ENCODE measurements around the gene SHISAL1. TPM values are rescaled to one million over a fixed set of nuclear protein-coding genes. Genes with fewer than 3 reads are reported as not detected.

The SHISAL1 gene
- total and polyA plus RNA-seq, 2 donors (not counting 1 experiment from before 2014, with no cell fraction given) = not detected

DNA sequence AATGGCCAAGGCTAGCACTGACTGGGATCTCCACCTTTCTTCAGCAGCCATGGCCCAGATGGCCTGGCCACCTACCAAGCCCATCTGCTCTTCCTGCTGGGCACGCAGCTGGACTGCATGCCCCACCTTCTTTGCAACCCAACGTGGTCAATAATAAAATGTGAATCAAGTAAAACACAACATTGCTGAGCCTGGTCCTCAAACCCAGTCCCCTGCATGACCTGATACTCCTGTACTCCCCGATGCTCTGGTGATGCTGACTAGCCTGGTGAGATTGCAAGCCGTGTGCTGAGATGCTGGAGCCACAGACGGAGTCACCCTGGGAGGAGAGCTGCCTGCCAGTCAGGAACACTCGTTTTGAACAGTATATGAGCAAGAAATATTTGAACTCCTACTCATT, 98.0 kb downstream of the SHISAL1 start:
- no peak overlapping the region for H3K4me2 ChIP-seq (replicated peaks; ENCODE audit: low read depth, low read length, poor library complexity, severe bottlenecking)
- no peak overlapping the region for H3K9ac ChIP-seq (ENCODE audit: low read length)
- intact Hi-C loops (cut with micrococcal nuclease) = no loop called here
- no peak overlapping the region for H3K4me3 ChIP-seq (ENCODE audit: control extremely low read depth in 1 of 5, extremely low read depth in 1 of 5, insufficient read depth in 1 of 5, low read depth in 2 of 5, low read length in 4 of 5)
- Mint-ChIP-seq H3K4me1 (peaks cover 6% of the 10 kb centered on the region), H3K4me3 (no peak overlapping the region), H3K27me3 (no peaks in the 10 kb centered on the region), H3K9me3 (ENCODE audit: insufficient read depth) (peaks cover 3% of the 10 kb centered on the region), H3K27ac (no peak overlapping the region)
- no peak overlapping the region for H3K27ac ChIP-seq (ENCODE audit: low read length in 2 of 2)
- DNase-seq = no peak
- POLR2A ChIA-PET = no interaction called here
- H3K79me2 ChIP-seq (ENCODE audit: control insufficient read depth, insufficient read depth, low read length) = no peaks in the 10 kb centered on the region
- CTCF ChIA-PET = interaction anchor here (0.6 kb wide), 1 partner anchor 335 kb away, joined by 4 read pairs; no protein-coding TSS in a partner anchor
- H2AFZ ChIP-seq (ENCODE audit: insufficient read depth, low read depth, low read length, poor library complexity, severe bottlenecking) = no peak overlapping the region
- no peaks in the 10 kb centered on the region for H3K27me3 ChIP-seq (replicated peaks in 1 of 4; ENCODE audit: control extremely low read depth in 1 of 4, control insufficient read depth in 3 of 4, insufficient read depth in 4 of 4, low read length in 3 of 4)
- H3K9me3 ChIP-seq (ENCODE audit: control extremely low read depth in 1 of 3, control insufficient read depth in 2 of 3, insufficient read depth in 1 of 3, low read length in 2 of 3) = peaks cover 0 to 11% (median 8%) of the 10 kb centered on the region in 3 donors
- no peaks in the 10 kb centered on the region for H3K4me1 ChIP-seq (ENCODE audit: control insufficient read depth in 2 of 2, insufficient read depth in 2 of 2, low read length in 2 of 2)
- H4K20me1 ChIP-seq (ENCODE audit: control insufficient read depth, insufficient read depth, low read length, poor library complexity, severe bottlenecking) = no peaks in the 10 kb centered on the region
- 96% methylated on average over 4 of the region's 6 CpGs for WGBS (ENCODE audit: insufficient coverage)
- H3K36me3 ChIP-seq (replicated peaks in 1 of 2; ENCODE audit: control extremely low read depth in 1 of 2, control insufficient read depth in 1 of 2, extremely low read depth in 1 of 2, insufficient read depth in 2 of 2, low read length in 1 of 2) = no peaks in the 10 kb centered on the region
- ATAC-seq (ENCODE audit: low read depth) = no peak
- no peak for TF ChIP-seq EZH2 (IDR thresholded peaks at IDR 0.05; ENCODE audit: borderline replicate concordance, insufficient read depth, low read depth, low read length, poor library complexity, severe bottlenecking)
- TF ChIP-seq, protein P1, sequence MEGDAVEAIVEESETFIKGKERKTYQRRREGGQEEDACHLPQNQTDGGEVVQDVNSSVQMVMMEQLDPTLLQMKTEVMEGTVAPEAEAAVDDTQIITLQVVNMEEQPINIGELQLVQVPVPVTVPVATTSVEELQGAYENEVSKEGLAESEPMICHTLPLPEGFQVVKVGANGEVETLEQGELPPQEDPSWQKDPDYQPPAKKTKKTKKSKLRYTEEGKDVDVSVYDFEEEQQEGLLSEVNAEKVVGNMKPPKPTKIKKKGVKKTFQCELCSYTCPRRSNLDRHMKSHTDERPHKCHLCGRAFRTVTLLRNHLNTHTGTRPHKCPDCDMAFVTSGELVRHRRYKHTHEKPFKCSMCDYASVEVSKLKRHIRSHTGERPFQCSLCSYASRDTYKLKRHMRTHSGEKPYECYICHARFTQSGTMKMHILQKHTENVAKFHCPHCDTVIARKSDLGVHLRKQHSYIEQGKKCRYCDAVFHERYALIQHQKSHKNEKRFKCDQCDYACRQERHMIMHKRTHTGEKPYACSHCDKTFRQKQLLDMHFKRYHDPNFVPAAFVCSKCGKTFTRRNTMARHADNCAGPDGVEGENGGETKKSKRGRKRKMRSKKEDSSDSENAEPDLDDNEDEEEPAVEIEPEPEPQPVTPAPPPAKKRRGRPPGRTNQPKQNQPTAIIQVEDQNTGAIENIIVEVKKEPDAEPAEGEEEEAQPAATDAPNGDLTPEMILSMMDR (IDR thresholded peaks at IDR 0.05) = no peak

DNA sequence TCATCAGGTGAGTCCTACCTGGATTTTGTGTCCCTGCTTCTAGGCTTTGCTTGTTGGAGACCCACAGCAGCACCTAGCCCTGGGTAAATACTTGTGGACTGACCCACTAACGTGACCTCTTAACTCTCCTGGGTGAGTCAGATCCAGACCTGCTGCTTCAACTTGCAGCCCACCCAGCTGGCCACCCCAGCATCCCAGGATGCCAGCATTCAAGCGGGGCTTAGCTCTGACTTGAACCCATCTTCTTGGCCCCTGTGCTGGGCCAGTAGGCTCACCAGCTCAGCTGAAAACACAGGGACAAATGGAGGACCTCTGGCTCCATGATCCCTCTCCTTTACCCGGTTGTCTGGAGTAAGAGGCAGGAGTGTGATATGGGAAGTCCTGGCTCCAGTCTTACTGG, 98.6 kb downstream of the SHISAL1 start:
- peaks cover 10% of the 10 kb centered on the region for H3K4me1 Mint-ChIP-seq

More for the DNA sequence above, 98.6 kb downstream of the SHISAL1 start:
- Histone ChIP-seq H3K27me3 (replicated peaks in 1 of 4; ENCODE audit: control extremely low read depth in 1 of 4, control insufficient read depth in 3 of 4, insufficient read depth in 4 of 4, low read length in 3 of 4) (no peaks in the 10 kb centered on the region), H3K9ac (ENCODE audit: low read length) (no peak overlapping the region), H3K9me3 (ENCODE audit: control extremely low read depth in 1 of 3, control insufficient read depth in 2 of 3, insufficient read depth in 1 of 3, low read length in 2 of 3) (peaks cover 0 to 13% (median 11%) of the 10 kb centered on the region in 3 donors), H3K4me3 (ENCODE audit: control extremely low read depth in 1 of 5, extremely low read depth in 1 of 5, insufficient read depth in 1 of 5, low read depth in 2 of 5, low read length in 4 of 5) (no peak overlapping the region), H3K4me1 (ENCODE audit: control insufficient read depth in 2 of 2, insufficient read depth in 2 of 2, low read length in 2 of 2) (no peaks in the 10 kb centered on the region), H3K79me2 (ENCODE audit: control insufficient read depth, insufficient read depth, low read length) (no peaks in the 10 kb centered on the region), H3K36me3 (replicated peaks in 1 of 2; ENCODE audit: control extremely low read depth in 1 of 2, control insufficient read depth in 1 of 2, extremely low read depth in 1 of 2, insufficient read depth in 2 of 2, low read length in 1 of 2) (no peaks in the 10 kb centered on the region), H4K20me1 (ENCODE audit: control insufficient read depth, insufficient read depth, low read length, poor library complexity, severe bottlenecking) (no peaks in the 10 kb centered on the region), H2AFZ (ENCODE audit: insufficient read depth, low read depth, low read length, poor library complexity, severe bottlenecking) (no peak overlapping the region), H3K27ac (ENCODE audit: low read length in 2 of 2) (no peak overlapping the region), H3K4me2 (replicated peaks; ENCODE audit: low read depth, low read length, poor library complexity, severe bottlenecking) (no peak overlapping the region)
- no peak for TF ChIP-seq EZH2 (IDR thresholded peaks at IDR 0.05; ENCODE audit: borderline replicate concordance, insufficient read depth, low read depth, low read length, poor library complexity, severe bottlenecking)
- TF ChIP-seq, protein P1 (IDR thresholded peaks at IDR 0.05) = no peak
- no peak for ATAC-seq (ENCODE audit: low read depth)
- ChIA-PET CTCF (no interaction called here), POLR2A (no interaction called here)
- no peaks in the 10 kb centered on the region for H3K27me3 Mint-ChIP-seq
- intact Hi-C loops (cut with micrococcal nuclease) = no loop called here
- H3K4me3 Mint-ChIP-seq = no peak overlapping the region
- no peak overlapping the region for H3K27ac Mint-ChIP-seq
- WGBS (ENCODE audit: insufficient coverage) = 93% methylated on average over 3 of the region's 3 CpGs
- DNase-seq = peak; percentile 1
- H3K9me3 Mint-ChIP-seq (ENCODE audit: insufficient read depth) = peaks cover 6% of the 10 kb centered on the region
